Spinal cord (tissue), 10 donors: ENCODE measurements around the gene HOXA10. TPM values are rescaled to one million over a fixed set of nuclear protein-coding genes. Genes with fewer than 3 reads are reported as not detected.
A peak's percentile ranks its signal among the peaks of the same experiment; 100 is the strongest.

Experiments
- DNase-seq, 6 donors: peaks; one replicate each; pipeline versions ENCODE4 v3.0.0 to v3.0.0-alpha.2; 2013 to 2015; ENCODE audit warnings: low spot score in 6 of 6, low read depth in 4 of 6
- H3K27ac ChIP-seq: one replicate; pipeline ENCODE4 v1.5.1; 2013; ENCODE audit warnings: low read depth, low read length, control low read depth
- H3K27me3 ChIP-seq: one replicate; pipeline ENCODE4 v1.6.1; 2013; ENCODE audit warnings: low read length; ENCODE audit not compliant: control insufficient read depth, insufficient read depth
- H3K36me3 ChIP-seq: one replicate; pipeline ENCODE4 v1.6.1; 2013; ENCODE audit warnings: low read length; ENCODE audit not compliant: control insufficient read depth, insufficient read depth
- H3K4me1 ChIP-seq: one replicate; pipeline ENCODE4 v1.6.1; 2013; ENCODE audit warnings: low read length; ENCODE audit not compliant: control insufficient read depth, insufficient read depth
- H3K4me3 ChIP-seq: one replicate; pipeline ENCODE4 v1.5.1; 2013; ENCODE audit warnings: low read depth, low read length, control low read depth
- H3K9me3 ChIP-seq: one replicate; pipeline ENCODE4 v1.6.1; 2013; ENCODE audit warnings: low read length; ENCODE audit not compliant: control insufficient read depth, insufficient read depth
- WGBS: methylation state at CpG from one replicate; pipeline ENCODE4 v1.1.5; 2013; ENCODE audit warnings: missing lambda C conversion rate; ENCODE audit not compliant: insufficient coverage; 5-methylcytosine and 5-hydroxymethylcytosine counted together
- polyA plus RNA-seq, 2 donors: library from polyadenylated mRNA; unstranded; fragments of 120-200 nt; gene quantifications; one replicate each; pipeline ENCODE4 v1.2.1, GENCODE V29; 2013; ENCODE audit not compliant: insufficient read length in 2 of 2
- total RNA-seq, 2 donors: library from RNA; depleted of rRNA in 1 of 2; stranded (reverse); fragments of 120-200 nt in 1 of 2; fragments of >200 nt in 1 of 2; gene quantifications; one replicate each; pipeline versions ENCODE4 v1.2.3 to v1.2.4, GENCODE V29; 2013 to 2014
- donor health status: healthy.

The HOXA10 gene
- total and polyA plus RNA-seq, 4 donors = 0.22 to 14.0 (median 0.78) TPM

- Histone ChIP-seq H3K9me3 (no peaks in the 10 kb centered on the region), H3K36me3 (peaks cover 24% of the 10 kb centered on the region), H3K4me3 (peak overlapping the region; percentile 63), H3K27ac (peak overlapping the region; percentile 99), H3K4me1 (peaks cover 74% of the 10 kb centered on the region), H3K27me3 (peaks cover 49% of the 10 kb centered on the region)
- 40% methylated on average over 1 of the region's 7 CpGs for WGBS
- DNase-seq = no peak
These were observed 11.4 kb downstream of the HOXA10 start for GRCh38 chr7:27162561-27163287.

- peaks cover 78% of the 10 kb centered on the region for H3K4me1 ChIP-seq
These were observed 12.2 kb downstream of the HOXA10 start for GRCh38 chr7:27161721-27162560.

GRCh38 chr7:27161214-27161720, 12.9 kb downstream of the HOXA10 start:
- no peak for DNase-seq
- H3K4me3 ChIP-seq = peak overlapping the region; percentile 74
- H3K27ac ChIP-seq = peak overlapping the region; percentile 99
- H3K36me3 ChIP-seq = peaks cover 24% of the 10 kb centered on the region
- H3K4me1 ChIP-seq = peaks cover 73% of the 10 kb centered on the region
- H3K27me3 ChIP-seq = peaks cover 35% of the 10 kb centered on the region
- no peaks in the 10 kb centered on the region for H3K9me3 ChIP-seq
- WGBS = 8% methylated on average over 13 of the region's 27 CpGs

More at GRCh38 chr7:27161721-27162560, 12.2 kb downstream of the HOXA10 start:
- Histone ChIP-seq H3K27ac (peak overlapping the region; percentile 99), H3K9me3 (no peaks in the 10 kb centered on the region), H3K27me3 (peaks cover 42% of the 10 kb centered on the region), H3K36me3 (peaks cover 24% of the 10 kb centered on the region), H3K4me3 (peak overlapping the region; percentile 63)
- no peak for DNase-seq
- 23% methylated on average over 23 of the region's 30 CpGs for WGBS

GRCh38 chr7:27160546-27161213, 13.4 kb downstream of the HOXA10 start:
- 1% methylated on average over 54 of the region's 54 CpGs for WGBS
- peaks cover 24% of the 10 kb centered on the region for H3K36me3 ChIP-seq
- H3K4me1 ChIP-seq = peaks cover 67% of the 10 kb centered on the region
- H3K27me3 ChIP-seq = peaks cover 29% of the 10 kb centered on the region
- H3K9me3 ChIP-seq = no peaks in the 10 kb centered on the region
- peak in 5 of 6 donors; percentile 83 to 97 (median 91) for DNase-seq
- peak overlapping the region; percentile 74 for H3K4me3 ChIP-seq
- peak overlapping the region; percentile 99 for H3K27ac ChIP-seq

GRCh38 chr7:27160145-27160545, 14.0 kb downstream of the HOXA10 start:
- Histone ChIP-seq H3K4me1 (peaks cover 67% of the 10 kb centered on the region), H3K27ac (peak overlapping the region; percentile 99), H3K4me3 (peak overlapping the region; percentile 74), H3K27me3 (peaks cover 24% of the 10 kb centered on the region), H3K36me3 (peaks cover 25% of the 10 kb centered on the region), H3K9me3 (no peaks in the 10 kb centered on the region)
- WGBS = 19% methylated on average over 15 of the region's 23 CpGs
- peak in 2 of 6 donors; percentile 73 to 88 for DNase-seq

GRCh38 chr7:27159266-27160144, 14.6 kb downstream of the HOXA10 start:
- Histone ChIP-seq H3K27ac (peak overlapping the region; percentile 99), H3K9me3 (no peaks in the 10 kb centered on the region), H3K27me3 (peaks cover 17% of the 10 kb centered on the region), H3K36me3 (peaks cover 25% of the 10 kb centered on the region), H3K4me1 (peaks cover 67% of the 10 kb centered on the region), H3K4me3 (peak overlapping the region; percentile 74)
- DNase-seq = peak in 1 of 6 donors; percentile 83
- WGBS = 37% methylated on average over 19 of the region's 27 CpGs

GRCh38 chr7:27158436-27159265, 15.5 kb downstream of the HOXA10 start:
- peak overlapping the region; percentile 99 for H3K27ac ChIP-seq
- H3K4me3 ChIP-seq = peak overlapping the region; percentile 74
- H3K36me3 ChIP-seq = peaks cover 21% of the 10 kb centered on the region
- peaks cover 15% of the 10 kb centered on the region for H3K27me3 ChIP-seq
- peak in 1 of 6 donors; percentile 72 for DNase-seq
- 25% methylated on average over 28 of the region's 35 CpGs for WGBS
- peaks cover 67% of the 10 kb centered on the region for H3K4me1 ChIP-seq
- no peaks in the 10 kb centered on the region for H3K9me3 ChIP-seq

GRCh38 chr7:27157702-27158431, 16.3 kb downstream of the HOXA10 start:
- Histone ChIP-seq H3K4me3 (peak overlapping the region; percentile 74), H3K27ac (peak overlapping the region; percentile 99), H3K4me1 (peaks cover 74% of the 10 kb centered on the region), H3K36me3 (peaks cover 17% of the 10 kb centered on the region), H3K27me3 (peaks cover 11% of the 10 kb centered on the region), H3K9me3 (no peaks in the 10 kb centered on the region)
- peak in 1 of 6 donors; percentile 54 for DNase-seq
- 31% methylated on average over 13 of the region's 30 CpGs for WGBS
